K562 (cell line): Measurements from ENCODE around the gene MAGEA1. TPM values are rescaled to one million over a fixed set of nuclear protein-coding genes. Genes with fewer than 3 reads are reported as not detected.

Source experiments
- ATAC-seq: fragments of 200-7000 bp; cut with Tn5 transposase; 3 replicates; pipeline ENCODE4 v1.9.1; 2020; ENCODE audit warnings: moderate library complexity
- BruUV-seq: library from RNA; stranded (reverse); fragments of 400-500 nt; replicated peaks from 2 replicates; lab custom pipeline; 2021; lab: Mats Ljungman, UMichigan
- CTCF ChIA-PET: fragments of 300-600 bp; formaldehyde crosslinking; extraction: SDS; loops from one replicate; lab custom pipeline; 2021; ENCODE audit warnings: low intra/inter-chr PET ratio; lab: Yijun Ruan, JAX
- POLR2A ChIA-PET: fragments of 300-600, 350-650 bp; sonication (Branson Sonifier 250); formaldehyde crosslinking; extraction: SDS; loops from one replicate; lab custom pipeline; 2021; ENCODE audit warnings: antibody characterized with exemption, inconsistent platforms; lab: Yijun Ruan, JAX
- DNase-seq, 4 experiments: peaks; one replicate each; pipeline versions ENCODE4 v3.0.0 to v3.0.0-alpha.2; 2011 to 2018; ENCODE audit warnings: low spot score in 3 of 4, mixed read lengths in 3 of 4; ENCODE audit errors: extremely low read depth in 1 of 4
- FAIRE-seq: peaks from 2 replicates; lab custom pipeline; 2011; peaks lifted over from hg19 to GRCh38; lab: Jason Lieb, UNC
- H2AFZ ChIP-seq: 2 replicates; pipeline ENCODE4 v1.6.0; 2011; ENCODE audit warnings: low read depth, low read length, control low read depth, inconsistent platforms
- H3K27ac ChIP-seq: fragments of 200-600 bp; 3 replicates; pipeline ENCODE4 v1.8.0; 2011; ENCODE audit warnings: low read depth, mild to moderate bottlenecking, control low read depth, inconsistent platforms, low read length, moderate library complexity, mixed read lengths; ENCODE audit errors: extremely low read depth
- H3K27me3 ChIP-seq, 2 experiments: fragments of 300-600 bp in 1 of 2; 2 replicates in 1 of 2; 3 replicates in 1 of 2; pipeline versions ENCODE4 v1.6.0 to v1.8.0; 2011; ENCODE audit warnings: inconsistent platforms in 2 of 2, low read length in 2 of 2, mild to moderate bottlenecking in 1 of 2, mixed read lengths in 1 of 2, moderate library complexity in 1 of 2; ENCODE audit not compliant: control insufficient read depth in 2 of 2, insufficient read depth in 2 of 2
- H3K36me3 ChIP-seq: fragments of 300-600 bp; 3 replicates; pipeline ENCODE4 v1.8.0; 2011; ENCODE audit warnings: mild to moderate bottlenecking, low read length, inconsistent platforms; ENCODE audit not compliant: control insufficient read depth, insufficient read depth
- H3K4me1 ChIP-seq, 2 experiments: fragments of 200-600 bp in 1 of 2; replicated peaks in 1 of 2; 2 replicates in 1 of 2; 3 replicates in 1 of 2; pipeline versions ENCODE4 v1.5.1 to v1.8.0; 2011; ENCODE audit warnings: inconsistent platforms in 2 of 2, low read length in 2 of 2, mild to moderate bottlenecking in 1 of 2, mixed read lengths in 1 of 2, moderate library complexity in 1 of 2; ENCODE audit not compliant: control insufficient read depth in 2 of 2, insufficient read depth in 2 of 2
- H3K4me2 ChIP-seq: 2 replicates; pipeline ENCODE4 v1.6.1; 2011; ENCODE audit warnings: low read length, control low read depth, inconsistent platforms, mixed read lengths; ENCODE audit not compliant: insufficient read depth
- H3K4me3 ChIP-seq: fragments of 200-600 bp; sonication (generic), shearing (Covaris generic); 2 replicates; pipeline ENCODE4 v1.5.1; 2016; ENCODE audit warnings: control low read depth, inconsistent platforms
- H3K79me2 ChIP-seq: fragments of 200-600 bp; 3 replicates; pipeline ENCODE4 v1.8.0; 2011; ENCODE audit warnings: low read length, inconsistent platforms; ENCODE audit not compliant: control insufficient read depth, insufficient read depth
- H3K9ac ChIP-seq, 2 experiments: 2 replicates each; pipeline versions ENCODE4 v1.6.0 to v1.6.1; 2011; ENCODE audit warnings: low read depth in 2 of 2, low read length in 2 of 2, control low read depth in 1 of 2, inconsistent platforms in 1 of 2, mild to moderate bottlenecking in 1 of 2, mixed read lengths in 1 of 2; ENCODE audit not compliant: insufficient read depth in 1 of 2
- H3K9me1 ChIP-seq: one replicate; pipeline ENCODE4 v1.6.0; 2011; ENCODE audit warnings: inconsistent platforms, mild to moderate bottlenecking, low read length, moderate library complexity; ENCODE audit not compliant: control insufficient read depth, insufficient read depth
- H3K9me3 ChIP-seq: replicated peaks from 2 replicates; pipeline ENCODE4 v1.5.1; 2011; ENCODE audit warnings: low read depth, low read length, inconsistent platforms; ENCODE audit not compliant: control insufficient read depth, insufficient read depth
- H4K20me1 ChIP-seq: replicated peaks from 2 replicates; pipeline ENCODE4 v1.6.1; 2011; ENCODE audit warnings: low read length, inconsistent platforms, mixed read lengths; ENCODE audit not compliant: control insufficient read depth, insufficient read depth
- CBX5 ChIP-seq: IDR thresholded peaks from 2 replicates; pipeline ENCODE4 v1.6.1; 2014; ENCODE audit warnings: low read depth, borderline replicate concordance
- FOXJ3 ChIP-seq: sonication (generic); formaldehyde crosslinking; IDR thresholded peaks from 2 replicates; pipeline ENCODE4 v1.4.0; 2020; ENCODE audit warnings: mild to moderate bottlenecking, missing genetic modification reagents
- FOXK1 ChIP-seq: sonication (generic); formaldehyde crosslinking; IDR thresholded peaks from 2 replicates; pipeline ENCODE4 v1.8.0; 2022; ENCODE audit warnings: missing genetic modification reagents, mild to moderate bottlenecking, borderline replicate concordance
- FOXP1 ChIP-seq: sonication (generic); formaldehyde crosslinking; IDR thresholded peaks from 2 replicates; pipeline ENCODE4 v1.8.0; 2022; ENCODE audit warnings: mild to moderate bottlenecking, missing genetic modification reagents
- FUS ChIP-seq: fragments of 200-400 bp; formaldehyde crosslinking; optimal IDR thresholded peaks from 2 replicates; pipeline ENCODE3; 2017; ENCODE audit warnings: low read depth, low read length
- HEY1 ChIP-seq: fragments of 250-450 bp; sonication (Bioruptor Pico); IDR thresholded peaks from 2 replicates; pipeline ENCODE4 v1.5.0; 2020; ENCODE audit warnings: mild to moderate bottlenecking, moderate library complexity, borderline replicate concordance
- RBM15 ChIP-seq: fragments of 200-400 bp; formaldehyde crosslinking; IDR thresholded peaks from 2 replicates; pipeline ENCODE4 v1.6.1; 2018; ENCODE audit warnings: mild to moderate bottlenecking, low read length, moderate library complexity; ENCODE audit not compliant: insufficient read depth
- SRF ChIP-seq, 2 experiments: fragments of 250-450, 450-650 bp in 1 of 2; sonication (Bioruptor Pico) in 1 of 2; sonication (generic) in 1 of 2; formaldehyde crosslinking; IDR thresholded peaks; 2 replicates each; pipeline versions ENCODE4 v1.5.0 to v1.5.1; 2020 to 2022; ENCODE audit warnings: mild to moderate bottlenecking in 1 of 2, missing genetic modification reagents in 1 of 2
- TEAD4 ChIP-seq, 2 experiments: sonication (generic) in 1 of 2; formaldehyde crosslinking in 1 of 2; IDR thresholded peaks; 2 replicates each; pipeline versions ENCODE4 v1.6.1 to v1.8.0; 2012 to 2022; ENCODE audit warnings: borderline replicate concordance in 1 of 2, inconsistent platforms in 1 of 2, low read length in 1 of 2, mild to moderate bottlenecking in 1 of 2, missing genetic modification reagents in 1 of 2
- ZNF124 ChIP-seq: sonication (generic); formaldehyde crosslinking; IDR thresholded peaks from 2 replicates; pipeline ENCODE4 v1.8.1; 2022; ENCODE audit warnings: missing genetic modification reagents
- ZNF239 ChIP-seq: fragments of 250-450 bp; sonication (Bioruptor Pico); IDR thresholded peaks from 2 replicates; pipeline ENCODE4 v1.4.0; 2020; ENCODE audit warnings: mild to moderate bottlenecking
- ZNF444 ChIP-seq: fragments of 250-450 bp; sonication (Bioruptor Pico); IDR thresholded peaks from 2 replicates; pipeline ENCODE4 v1.4.0; 2020; ENCODE audit warnings: mild to moderate bottlenecking, moderate library complexity
- WGBS: fragments of 100-300 bp; shearing (Covaris generic); methylation state at CpG from one replicate; pipeline ENCODE4 v1.1.6; 2016; ENCODE audit warnings: low coverage, mixed read lengths; ENCODE audit not compliant: insufficient coverage; ENCODE audit errors: missing lambda C conversion rate; 5-methylcytosine and 5-hydroxymethylcytosine counted together
- in situ Hi-C: fragments of 300-500 bp; cut with MboI; formaldehyde crosslinking; loops from 4 replicates; pipeline ENCODE4 v1.15.0; 2018; ENCODE audit warnings: inconsistent platforms, mixed read lengths
- intact Hi-C: fragments of 100-400 bp; cut with micrococcal nuclease; formaldehyde crosslinking; loops from 2 replicates; pipeline ENCODE4 v1.14.2; 2022
- polyA plus RNA-seq, 8 experiments: library from polyadenylated mRNA; depleted of rRNA in 4 of 8; stranded (reverse) in 5 of 8; unstranded in 3 of 8; fragments of >200 nt; fragmentation: Nextera tagmentation in 2 of 8; fragmentation: Illumina TruSeq in 1 of 8; extraction: Ambion mirVana in 2 of 8; extraction: Trizol in 1 of 8; gene quantifications; 2 replicates each; pipeline versions ENCODE4 v1.2.1 to v1.2.3, GENCODE V29; 2011 to 2014; ENCODE audit warnings: inconsistent platforms in 1 of 8, missing spikeins in 1 of 8
- total RNA-seq, 7 experiments: library from RNA; depleted of rRNA in 6 of 7; stranded (reverse); fragments of >200 nt in 6 of 7; fragmentation: Illumina TruSeq in 2 of 7; extraction: Trizol in 2 of 7; gene quantifications; 2 replicates each; pipeline versions ENCODE4 v1.2.1 to v1.2.3, GENCODE V29; 2011 to 2021; ENCODE audit warnings: low replicate concordance in 1 of 7
- TF ChIP-seq, protein P1 (sequence below): fragments of 450-650 bp; formaldehyde crosslinking; IDR thresholded peaks from 2 replicates; pipeline ENCODE4 v1.4.0; 2022; ENCODE audit warnings: missing genetic modification characterization
- TF ChIP-seq, protein P2 (sequence below): fragments of 200-800 bp; sonication (Bioruptor generic); IDR thresholded peaks from 2 replicates; pipeline ENCODE4 v1.6.1; 2017; ENCODE audit warnings: missing genetic modification characterization, missing compliant biosample characterization
- TF ChIP-seq, protein P3 (sequence below): fragments of 450-650 bp; IDR thresholded peaks from 2 replicates; pipeline ENCODE4 v1.7.1; 2018; ENCODE audit warnings: mild to moderate bottlenecking, low read depth; ENCODE audit not compliant: partially characterized antibody

The MAGEA1 gene
- total and polyA plus RNA-seq, 9 of the 15 experiments (the other 6 are each of a cell fraction or from before 2014, with no cell fraction given), result 10.2 to 57.9 (median 44.1) TPM

DNA sequence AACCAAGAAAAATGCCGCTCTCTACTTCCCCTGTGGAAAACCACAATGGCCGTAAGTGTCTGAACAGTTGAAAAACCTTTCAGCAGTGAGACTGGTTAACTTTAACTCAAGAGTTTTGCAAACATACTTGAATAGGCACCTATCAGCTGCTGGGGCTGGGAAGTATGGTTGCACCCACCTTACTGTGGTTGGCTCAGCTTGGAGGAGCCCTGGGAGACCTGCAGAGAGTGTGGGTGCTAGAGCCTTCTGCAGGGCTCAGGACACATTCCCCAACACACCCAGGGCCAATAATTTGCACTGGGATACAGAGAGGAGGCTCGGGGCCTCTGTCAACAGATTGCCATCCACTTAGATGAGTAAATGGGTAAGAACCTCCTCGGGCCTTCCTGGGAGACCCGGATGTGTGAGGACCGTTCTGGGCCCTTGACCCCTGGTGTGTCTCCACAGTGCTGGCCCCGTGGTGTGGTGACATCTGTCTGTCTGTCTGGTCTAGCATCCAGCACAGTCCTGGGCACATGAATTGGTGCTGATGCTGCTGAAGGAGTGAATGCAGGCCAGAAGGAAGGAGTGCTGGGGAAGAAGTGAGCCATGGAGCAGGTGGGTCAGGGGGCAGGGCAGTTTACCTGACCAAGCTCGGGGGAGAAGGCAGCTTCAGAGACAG lies 46.5 kb downstream of the MAGEA1 start:
- DNase-seq (no peak), FAIRE-seq (no peak), ATAC-seq (no peak)
- H3K79me2 ChIP-seq, result no peaks in the 10 kb centered on the region
- in situ Hi-C loops, result no loop called here
- CTCF ChIA-PET, result no interaction called here
- no peaks in the 10 kb centered on the region for H4K20me1 ChIP-seq
- peak overlapping the region in 1 of 2 experiments; percentile 55; a peak in 2 of 4 replicates for H3K9ac ChIP-seq
- H3K9me3 ChIP-seq, result no peaks in the 10 kb centered on the region
- peaks cover 6 to 8% of the 10 kb centered on the region in 2 experiments; a peak in 4 of 5 replicates for H3K4me1 ChIP-seq
- intact Hi-C loops, result no loop called here
- peak overlapping the region; percentile 72 for H2AFZ ChIP-seq
- H3K27ac ChIP-seq, result no peak overlapping the region
- no peaks in the 10 kb centered on the region for H3K9me1 ChIP-seq
- 55% methylated on average over 8 of the region's 8 CpGs for WGBS
- POLR2A ChIA-PET, result no interaction called here
- H3K27me3 ChIP-seq, result no peaks in the 10 kb centered on the region
- peak overlapping the region; percentile 69 for H3K4me2 ChIP-seq
- TF ChIP-seq RBM15 (no peak), ZNF239 (CRISPR knock-in tag) (no peak), ZNF124 (CRISPR knock-in tag) (no peak), FOXK1 (CRISPR knock-in tag) (no peak), FOXJ3 (no peak), FOXP1 (CRISPR knock-in tag) (no peak), HEY1 (CRISPR knock-in tag) (no peak), FUS (no peak), CBX5 (no peak), ZNF444 (CRISPR knock-in tag) (no peak), TEAD4 (IDR thresholded peaks at IDR 0.05; ENCODE audit: low read length) (no peak), TEAD4 (CRISPR knock-in tag; IDR thresholded peaks at IDR 0.05; ENCODE audit: borderline replicate concordance) (no peak), SRF (CRISPR knock-in tag; IDR thresholded peaks at IDR 0.05) (no peak)
- TF ChIP-seq, protein P1, sequence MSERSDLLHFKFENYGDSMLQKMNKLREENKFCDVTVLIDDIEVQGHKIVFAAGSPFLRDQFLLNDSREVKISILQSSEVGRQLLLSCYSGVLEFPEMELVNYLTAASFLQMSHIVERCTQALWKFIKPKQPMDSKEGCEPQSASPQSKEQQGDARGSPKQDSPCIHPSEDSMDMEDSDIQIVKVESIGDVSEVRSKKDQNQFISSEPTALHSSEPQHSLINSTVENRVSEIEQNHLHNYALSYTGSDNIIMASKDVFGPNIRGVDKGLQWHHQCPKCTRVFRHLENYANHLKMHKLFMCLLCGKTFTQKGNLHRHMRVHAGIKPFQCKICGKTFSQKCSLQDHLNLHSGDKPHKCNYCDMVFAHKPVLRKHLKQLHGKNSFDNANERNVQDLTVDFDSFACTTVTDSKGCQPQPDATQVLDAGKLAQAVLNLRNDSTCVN (CRISPR knock-in tag), result no peak
- TF ChIP-seq, protein P2, sequence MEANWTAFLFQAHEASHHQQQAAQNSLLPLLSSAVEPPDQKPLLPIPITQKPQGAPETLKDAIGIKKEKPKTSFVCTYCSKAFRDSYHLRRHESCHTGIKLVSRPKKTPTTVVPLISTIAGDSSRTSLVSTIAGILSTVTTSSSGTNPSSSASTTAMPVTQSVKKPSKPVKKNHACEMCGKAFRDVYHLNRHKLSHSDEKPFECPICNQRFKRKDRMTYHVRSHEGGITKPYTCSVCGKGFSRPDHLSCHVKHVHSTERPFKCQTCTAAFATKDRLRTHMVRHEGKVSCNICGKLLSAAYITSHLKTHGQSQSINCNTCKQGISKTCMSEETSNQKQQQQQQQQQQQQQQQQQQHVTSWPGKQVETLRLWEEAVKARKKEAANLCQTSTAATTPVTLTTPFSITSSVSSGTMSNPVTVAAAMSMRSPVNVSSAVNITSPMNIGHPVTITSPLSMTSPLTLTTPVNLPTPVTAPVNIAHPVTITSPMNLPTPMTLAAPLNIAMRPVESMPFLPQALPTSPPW (CRISPR knock-in tag), result no peak
- TF ChIP-seq, protein P3, sequence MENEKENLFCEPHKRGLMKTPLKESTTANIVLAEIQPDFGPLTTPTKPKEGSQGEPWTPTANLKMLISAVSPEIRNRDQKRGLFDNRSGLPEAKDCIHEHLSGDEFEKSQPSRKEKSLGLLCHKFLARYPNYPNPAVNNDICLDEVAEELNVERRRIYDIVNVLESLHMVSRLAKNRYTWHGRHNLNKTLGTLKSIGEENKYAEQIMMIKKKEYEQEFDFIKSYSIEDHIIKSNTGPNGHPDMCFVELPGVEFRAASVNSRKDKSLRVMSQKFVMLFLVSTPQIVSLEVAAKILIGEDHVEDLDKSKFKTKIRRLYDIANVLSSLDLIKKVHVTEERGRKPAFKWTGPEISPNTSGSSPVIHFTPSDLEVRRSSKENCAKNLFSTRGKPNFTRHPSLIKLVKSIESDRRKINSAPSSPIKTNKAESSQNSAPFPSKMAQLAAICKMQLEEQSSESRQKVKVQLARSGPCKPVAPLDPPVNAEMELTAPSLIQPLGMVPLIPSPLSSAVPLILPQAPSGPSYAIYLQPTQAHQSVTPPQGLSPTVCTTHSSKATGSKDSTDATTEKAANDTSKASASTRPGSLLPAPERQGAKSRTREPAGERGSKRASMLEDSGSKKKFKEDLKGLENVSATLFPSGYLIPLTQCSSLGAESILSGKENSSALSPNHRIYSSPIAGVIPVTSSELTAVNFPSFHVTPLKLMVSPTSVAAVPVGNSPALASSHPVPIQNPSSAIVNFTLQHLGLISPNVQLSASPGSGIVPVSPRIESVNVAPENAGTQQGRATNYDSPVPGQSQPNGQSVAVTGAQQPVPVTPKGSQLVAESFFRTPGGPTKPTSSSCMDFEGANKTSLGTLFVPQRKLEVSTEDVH, result no peak
- no TSS peak for BruUV-seq
- H3K4me3 ChIP-seq, result no peak overlapping the region
- no peaks in the 10 kb centered on the region for H3K36me3 ChIP-seq
